ENCODE data around the gene GPR83. TPM values are rescaled to one million over a fixed set of nuclear protein-coding genes. Genes with fewer than 3 reads are reported as not detected.

Gene GPR83
- polyA plus RNA-seq, 1 of the 3 experiments (the other 2 are of a cell fraction): 0.02 TPM

- no peaks in the 10 kb centered on the region for H3K79me2 ChIP-seq (ENCODE audit: insufficient read depth)
- ChIA-PET POLR2A (no interaction called here), CTCF (no interaction called here)
- H3F3A ChIP-seq (replicated peaks; ENCODE audit: insufficient read depth): no peaks in the 10 kb centered on the region
- no peaks in the 10 kb centered on the region for H3K9me2 ChIP-seq
- DNase-seq: no peak
- no peaks in the 10 kb centered on the region for H3K9me3 ChIP-seq
- no peaks in the 10 kb centered on the region; the same call in 1 of the 2 replicates for H3K27me3 ChIP-seq (ENCODE audit: insufficient read depth)
- no peaks in the 10 kb centered on the region for H3K36me3 ChIP-seq (replicated peaks in 1 of 2; ENCODE audit: control insufficient read depth in 1 of 2, insufficient read depth in 2 of 2, low read length in 1 of 2)
- no peaks in the 10 kb centered on the region for H3K4me1 ChIP-seq (ENCODE audit: control insufficient read depth in 1 of 2, insufficient read depth in 2 of 2, low read depth in 1 of 2, low read length in 1 of 2)
- no peak overlapping the region for H3K4me2 ChIP-seq
- no peak for TF ChIP-seq CHD2 (IDR thresholded peaks at IDR 0.05; ENCODE audit: low read length, partially characterized antibody)
- TF ChIP-seq EP300 (IDR thresholded peaks at IDR 0.05; ENCODE audit: borderline replicate concordance in 1 of 2, low read depth in 1 of 2, low read length in 1 of 2): no peak
- no peak for TF ChIP-seq FOXM1 (IDR thresholded peaks at IDR 0.05; ENCODE audit: low read depth)
- TF ChIP-seq SMC3 (IDR thresholded peaks at IDR 0.05; ENCODE audit: low read depth, low read length): no peak
- TF ChIP-seq SIN3A (IDR thresholded peaks at IDR 0.05; ENCODE audit: borderline replicate concordance, low read depth, low read length): no peak
- no peak for TF ChIP-seq TAF1 (IDR thresholded peaks at IDR 0.05; ENCODE audit: borderline replicate concordance, low read depth, low read length)
- TF ChIP-seq GABPA (IDR thresholded peaks at IDR 0.05; ENCODE audit: low read depth): no peak
- TF ChIP-seq PBX3 (IDR thresholded peaks at IDR 0.05): no peak
- no peak for TF ChIP-seq ELF1 (IDR thresholded peaks at IDR 0.05)
- no peak for TF ChIP-seq FOXJ3 (CRISPR knock-in tag; IDR thresholded peaks at IDR 0.05)
- H2AFZ ChIP-seq (ENCODE audit: low read depth): no peak overlapping the region
- no peak overlapping the region for H3K9ac ChIP-seq
- WGBS (ENCODE audit: low lambda C conversion rate): 40% methylated on average over 6 of the region's 6 CpGs
- H3K27ac ChIP-seq (ENCODE audit: low read depth in 2 of 2, low read length in 1 of 2): no peak overlapping the region
- H4K20me1 ChIP-seq (ENCODE audit: insufficient read depth): no peaks in the 10 kb centered on the region
- H3K4me3 ChIP-seq (ENCODE audit: low read depth in 2 of 2, low read length in 1 of 2): no peak overlapping the region
These were observed 65.2 kb downstream of the GPR83 start for GRCh38 chr11:94336033-94336432.

- ChIA-PET CTCF (interaction anchor here (1.8 kb wide), 1 partner anchor 11 kb away, joined by 5 read pairs; no protein-coding TSS in a partner anchor), POLR2A (no interaction called here)
- no peaks in the 10 kb centered on the region for H3K79me2 ChIP-seq (ENCODE audit: insufficient read depth)
- no peaks in the 10 kb centered on the region for H4K20me1 ChIP-seq (ENCODE audit: insufficient read depth)
- no peak for DNase-seq
- H3K4me1 ChIP-seq (ENCODE audit: control insufficient read depth in 1 of 2, insufficient read depth in 2 of 2, low read depth in 1 of 2, low read length in 1 of 2): no peaks in the 10 kb centered on the region
- no peak overlapping the region for H3K4me2 ChIP-seq
- H3K4me3 ChIP-seq (ENCODE audit: low read depth in 2 of 2, low read length in 1 of 2): no peak overlapping the region
- H3K9ac ChIP-seq: no peak overlapping the region
- no peaks in the 10 kb centered on the region for H3K9me3 ChIP-seq
- no peaks in the 10 kb centered on the region for H3K9me2 ChIP-seq
- H3K36me3 ChIP-seq (replicated peaks in 1 of 2; ENCODE audit: control insufficient read depth in 1 of 2, insufficient read depth in 2 of 2, low read length in 1 of 2): no peaks in the 10 kb centered on the region
- H3K27me3 ChIP-seq (ENCODE audit: insufficient read depth): no peaks in the 10 kb centered on the region
- H3F3A ChIP-seq (replicated peaks; ENCODE audit: insufficient read depth): no peaks in the 10 kb centered on the region
- no peak overlapping the region for H3K27ac ChIP-seq (ENCODE audit: low read depth in 2 of 2, low read length in 1 of 2)
- no peak overlapping the region for H2AFZ ChIP-seq (ENCODE audit: low read depth)
- TF ChIP-seq RAD21 (IDR thresholded peaks at IDR 0.05; ENCODE audit: low read length): no peak
- no peak for TF ChIP-seq SMC3 (IDR thresholded peaks at IDR 0.05; ENCODE audit: low read depth, low read length)
- TF ChIP-seq IRF3 (IDR thresholded peaks at IDR 0.05; ENCODE audit: low read depth, low read length): no peak
- TF ChIP-seq TCF12 (IDR thresholded peaks at IDR 0.05): no peak
- TF ChIP-seq NRF1 (IDR thresholded peaks at IDR 0.05; ENCODE audit: low read depth, low read length): no peak
- no peak for TF ChIP-seq RFX5 (IDR thresholded peaks at IDR 0.05; ENCODE audit: low read length)
- no peak for TF ChIP-seq RCOR1 (IDR thresholded peaks at IDR 0.05; ENCODE audit: low read length)
- no peak for TF ChIP-seq EZH2phosphoT487 (IDR thresholded peaks at IDR 0.05; ENCODE audit: borderline replicate concordance, low read depth)
- TF ChIP-seq TEAD4 (IDR thresholded peaks at IDR 0.05; ENCODE audit: borderline replicate concordance, insufficient read depth): no peak
- TF ChIP-seq YY1 (IDR thresholded peaks at IDR 0.05; ENCODE audit: low read depth): no peak
- no peak for TF ChIP-seq ELF1 (IDR thresholded peaks at IDR 0.05)
- TF ChIP-seq MAX (IDR thresholded peaks at IDR 0.05; ENCODE audit: low read depth): no peak
- TF ChIP-seq POLR2AphosphoS5 (IDR thresholded peaks at IDR 0.05; ENCODE audit: low read depth, low read length): no peak
- TF ChIP-seq TAF1 (IDR thresholded peaks at IDR 0.05; ENCODE audit: borderline replicate concordance, low read depth, low read length): no peak
- no peak for TF ChIP-seq CTCF (IDR thresholded peaks at IDR 0.05)
- no peak for TF ChIP-seq REST (IDR thresholded peaks at IDR 0.05; ENCODE audit: low read depth, low read length)
These were observed 68.4 kb downstream of the GPR83 start for GRCh38 chr11:94332814-94333213.

All from SK-N-SH (cell line).